ENCODE data around the gene TRAPPC10.

The TRAPPC10 gene

DNA sequence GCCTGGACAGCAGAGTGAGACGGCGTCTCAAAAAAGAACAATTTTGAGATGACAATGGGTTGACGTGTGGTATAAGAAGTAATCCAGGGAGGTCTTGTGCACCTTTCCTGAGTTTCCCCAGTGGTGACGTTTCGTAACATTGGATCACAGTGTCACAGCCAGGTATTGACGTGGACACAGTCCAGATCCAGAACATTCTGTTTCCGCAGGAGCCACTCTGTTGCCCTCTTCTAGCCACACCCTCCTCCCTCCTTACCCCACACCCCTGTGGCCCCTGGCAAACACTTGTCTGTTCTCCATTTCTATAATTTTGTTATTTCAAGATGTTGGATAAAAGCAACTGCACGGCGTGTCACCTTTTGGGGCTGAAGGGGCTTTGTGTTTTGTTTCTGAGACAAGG is 6.5 kb upstream of the TRAPPC10 start:
- Histone ChIP-seq H3K4me2 (ENCODE audit: low read length) (no peak overlapping the region), H3K4me1 (ENCODE audit: low read length) (no peaks in the 10 kb centered on the region), H3K9me3 (ENCODE audit: insufficient read depth, low read length) (no peaks in the 10 kb centered on the region), H3K27ac (ENCODE audit: low read length) (no peak overlapping the region), H3K9ac (ENCODE audit: low read length) (no peak overlapping the region), H2AFZ (ENCODE audit: low read depth, low read length) (no peak overlapping the region), H3K79me2 (ENCODE audit: low read length) (no peaks in the 10 kb centered on the region), H4K20me1 (ENCODE audit: insufficient read depth, low read length) (no peaks in the 10 kb centered on the region), H3K4me3 (ENCODE audit: low read length) (no peak overlapping the region), H3K27me3 (ENCODE audit: low read depth, low read length) (no peaks in the 10 kb centered on the region), H3K36me3 (replicated peaks; ENCODE audit: low read depth, low read length) (no peaks in the 10 kb centered on the region)
- TF ChIP-seq CTCF (IDR thresholded peaks at IDR 0.05; ENCODE audit: low read depth, low read length), result no peak
- no peak for TF ChIP-seq EZH2phosphoT487 (IDR thresholded peaks at IDR 0.05; ENCODE audit: low read depth)

DNA sequence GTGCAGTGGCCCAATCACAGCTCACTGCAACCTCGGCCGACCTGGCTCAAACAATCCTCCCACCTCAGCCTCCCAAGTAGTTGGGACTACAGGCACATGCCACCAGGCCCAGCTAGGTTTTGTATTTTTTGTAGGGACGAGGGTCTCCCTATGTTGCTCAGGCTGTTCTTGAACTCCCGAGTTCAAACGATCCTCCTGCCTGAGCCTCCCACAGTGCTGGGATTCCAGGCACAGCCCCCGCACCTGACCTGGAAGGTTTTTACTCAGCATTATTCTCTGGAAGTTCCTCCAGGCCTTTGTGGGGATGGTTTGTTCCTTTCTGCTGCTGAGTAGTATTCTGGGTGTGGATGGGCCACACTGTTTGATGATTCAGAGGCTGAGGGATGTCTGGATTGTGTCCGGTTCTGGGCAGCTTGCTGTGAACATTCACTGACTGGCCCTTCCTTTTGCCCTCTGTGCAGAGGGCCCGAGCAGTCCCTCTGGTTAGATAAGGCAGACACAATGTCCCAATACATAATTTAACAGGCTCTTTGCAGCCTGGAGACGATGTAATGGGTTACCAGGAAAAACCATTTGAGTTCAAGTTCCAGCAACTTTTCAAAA is 6.0 kb upstream of the TRAPPC10 start:
- TF ChIP-seq EZH2phosphoT487 (IDR thresholded peaks at IDR 0.05; ENCODE audit: low read depth) (no peak), CTCF (IDR thresholded peaks at IDR 0.05; ENCODE audit: low read depth, low read length) (no peak)
- H4K20me1 ChIP-seq (ENCODE audit: insufficient read depth, low read length), result no peaks in the 10 kb centered on the region
- no peak overlapping the region for H3K27ac ChIP-seq (ENCODE audit: low read length)
- no peak overlapping the region for H3K9ac ChIP-seq (ENCODE audit: low read length)
- H3K4me3 ChIP-seq (ENCODE audit: low read length), result no peak overlapping the region
- no peaks in the 10 kb centered on the region for H3K79me2 ChIP-seq (ENCODE audit: low read length)
- no peaks in the 10 kb centered on the region for H3K36me3 ChIP-seq (replicated peaks; ENCODE audit: low read depth, low read length)
- H3K9me3 ChIP-seq (ENCODE audit: insufficient read depth, low read length), result no peaks in the 10 kb centered on the region
- no peaks in the 10 kb centered on the region for H3K27me3 ChIP-seq (ENCODE audit: low read depth, low read length)
- H3K4me1 ChIP-seq (ENCODE audit: low read length), result peaks cover 3% of the 10 kb centered on the region
- no peak overlapping the region for H3K4me2 ChIP-seq (ENCODE audit: low read length)
- no peak overlapping the region for H2AFZ ChIP-seq (ENCODE audit: low read depth, low read length)

GRCh38 chr21:44006656-44007055 is 5.5 kb upstream of the TRAPPC10 start:
- Histone ChIP-seq H3K9me3 (ENCODE audit: insufficient read depth, low read length) (no peaks in the 10 kb centered on the region), H3K4me2 (ENCODE audit: low read length) (no peak overlapping the region), H3K27ac (ENCODE audit: low read length) (no peak overlapping the region), H3K27me3 (ENCODE audit: low read depth, low read length) (no peaks in the 10 kb centered on the region), H3K79me2 (ENCODE audit: low read length) (no peaks in the 10 kb centered on the region; the same call in 1 of the 2 replicates), H3K9ac (ENCODE audit: low read length) (no peak overlapping the region), H3K4me1 (ENCODE audit: low read length) (peaks cover 5% of the 10 kb centered on the region), H4K20me1 (ENCODE audit: insufficient read depth, low read length) (no peaks in the 10 kb centered on the region), H3K4me3 (ENCODE audit: low read length) (no peak overlapping the region), H2AFZ (ENCODE audit: low read depth, low read length) (no peak overlapping the region), H3K36me3 (replicated peaks; ENCODE audit: low read depth, low read length) (no peaks in the 10 kb centered on the region)
- TF ChIP-seq CTCF (IDR thresholded peaks at IDR 0.05; ENCODE audit: low read depth, low read length) (no peak), EZH2phosphoT487 (IDR thresholded peaks at IDR 0.05; ENCODE audit: low read depth) (no peak)

DNA sequence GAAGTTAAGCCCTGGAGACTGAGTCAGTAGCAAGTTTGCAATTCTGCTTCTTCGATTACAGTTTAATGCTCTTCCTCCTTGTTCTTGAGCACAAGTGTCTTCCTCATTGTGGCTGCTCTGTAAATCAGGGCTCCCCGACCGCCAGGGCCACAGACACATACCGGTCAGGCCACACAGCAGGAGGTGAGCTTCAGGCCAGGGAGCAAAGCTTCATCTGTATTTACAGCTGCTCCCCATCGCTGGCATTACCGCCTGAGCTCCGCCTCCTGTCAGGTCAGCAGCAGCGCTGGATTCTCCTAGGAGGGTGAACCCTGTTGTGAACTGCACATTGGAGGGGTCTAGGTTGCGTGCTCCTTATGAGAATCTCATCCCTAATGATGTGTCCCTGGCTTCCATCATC is 1.7 kb upstream of the TRAPPC10 start:
- Histone ChIP-seq H3K36me3 (replicated peaks; ENCODE audit: low read depth, low read length) (no peaks in the 10 kb centered on the region), H3K79me2 (ENCODE audit: low read length) (peaks cover 32% of the 10 kb centered on the region), H3K27ac (ENCODE audit: low read length) (no peak overlapping the region), H3K27me3 (ENCODE audit: low read depth, low read length) (no peaks in the 10 kb centered on the region), H3K4me3 (ENCODE audit: low read length) (no peak overlapping the region), H2AFZ (ENCODE audit: low read depth, low read length) (no peak overlapping the region), H3K4me1 (ENCODE audit: low read length) (peaks cover 25% of the 10 kb centered on the region), H3K4me2 (ENCODE audit: low read length) (no peak overlapping the region), H3K9ac (ENCODE audit: low read length) (no peak overlapping the region), H4K20me1 (ENCODE audit: insufficient read depth, low read length) (no peaks in the 10 kb centered on the region), H3K9me3 (ENCODE audit: insufficient read depth, low read length) (no peaks in the 10 kb centered on the region)
- no peak for TF ChIP-seq EZH2phosphoT487 (IDR thresholded peaks at IDR 0.05; ENCODE audit: low read depth)
- no peak for TF ChIP-seq CTCF (IDR thresholded peaks at IDR 0.05; ENCODE audit: low read depth, low read length)

Measured in OCI-LY3 (cell line).